HG03432 (cell line): ENCODE data around the gene IBTK.
"Not testable (repeated sequence)": the region's sequence is repeated elsewhere in the genome, so short reads cannot be mapped to it uniquely, and the experiment has no call there.

ENCODE experiments used
- ATAC-seq: cut with Tn5 transposase; IDR thresholded peaks from one replicate; pipeline ENCODE4 v1.9.1; 2021; ENCODE audit warnings: mild to moderate bottlenecking, moderate library complexity; ENCODE audit not compliant: unreplicated experiment

The IBTK gene

GRCh38 chr6:82182756-82183155, 64.8 kb downstream of the IBTK start:
- ATAC-seq = no peak

GRCh38 chr6:82179415-82179814, 68.1 kb downstream of the IBTK start:
- ATAC-seq = no peak

DNA sequence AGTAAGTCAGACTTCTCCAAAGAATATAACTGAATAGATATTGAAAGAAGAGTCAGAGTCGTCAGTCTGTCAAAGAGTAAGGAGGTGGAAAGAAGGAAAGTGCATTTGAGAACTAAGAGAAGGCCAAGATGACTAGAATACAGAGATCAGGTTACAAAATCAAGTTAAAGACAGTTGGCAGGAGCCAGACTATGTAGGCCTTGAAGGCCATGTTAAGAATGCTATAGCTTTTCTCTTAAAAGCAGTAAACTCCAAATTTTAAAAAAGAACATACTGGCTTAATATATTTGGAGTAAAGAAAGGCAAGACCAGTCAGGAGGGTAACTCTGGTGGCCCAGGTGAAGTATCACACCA, 68.8 kb downstream of the IBTK start:
- ATAC-seq = no peak

DNA sequence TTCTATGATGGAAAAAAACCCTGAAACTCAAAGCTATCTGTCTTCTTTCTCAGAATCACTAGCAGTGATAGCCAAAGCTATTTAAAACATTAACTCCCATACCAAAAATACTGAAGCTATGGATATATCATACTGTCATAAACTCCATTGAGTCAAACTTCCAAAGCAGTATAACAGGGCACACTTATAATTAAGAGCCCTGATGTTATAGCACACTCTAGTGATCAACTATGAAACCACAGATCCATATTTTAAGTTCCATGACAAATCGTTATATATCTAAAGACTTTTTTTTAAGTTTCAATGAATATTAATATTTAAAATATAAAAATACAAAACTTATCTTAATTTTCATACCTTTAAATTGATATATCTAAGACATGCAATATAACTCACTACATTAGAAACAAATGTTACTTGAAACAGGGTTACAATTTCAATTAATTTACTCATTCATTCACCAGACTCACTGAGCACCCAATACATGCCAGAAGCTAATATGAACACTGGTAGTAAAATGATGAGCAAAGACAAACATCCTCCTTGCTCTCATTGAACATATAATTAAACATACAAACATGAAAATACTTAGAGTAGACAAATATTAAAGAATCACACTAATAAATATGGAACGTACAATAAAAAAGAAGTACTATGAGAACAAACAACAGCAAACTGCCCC, 69.3 kb downstream of the IBTK start:
- no peak for ATAC-seq

DNA sequence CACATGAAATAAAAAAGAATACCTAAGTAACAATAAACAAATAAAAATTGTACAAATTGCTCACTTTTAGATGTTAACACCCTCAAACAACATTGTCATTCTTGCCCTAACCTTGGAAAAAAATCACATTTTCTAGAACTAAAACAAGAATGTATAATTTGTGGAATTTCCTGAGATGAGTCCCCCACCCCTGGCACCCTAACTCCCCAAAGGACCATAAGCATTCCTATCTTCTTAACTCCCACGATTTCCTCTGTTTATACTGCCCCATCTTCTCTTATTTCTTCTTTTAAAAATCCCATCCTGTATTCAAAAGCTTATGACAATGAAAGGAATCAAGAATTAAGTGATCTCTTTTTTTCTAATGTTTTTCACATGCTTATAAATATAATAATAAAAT, 70.9 kb downstream of the IBTK start:
- ATAC-seq = no peak

GRCh38 chr6:82172594-82172993, 75.0 kb downstream of the IBTK start:
- no peak for ATAC-seq

DNA sequence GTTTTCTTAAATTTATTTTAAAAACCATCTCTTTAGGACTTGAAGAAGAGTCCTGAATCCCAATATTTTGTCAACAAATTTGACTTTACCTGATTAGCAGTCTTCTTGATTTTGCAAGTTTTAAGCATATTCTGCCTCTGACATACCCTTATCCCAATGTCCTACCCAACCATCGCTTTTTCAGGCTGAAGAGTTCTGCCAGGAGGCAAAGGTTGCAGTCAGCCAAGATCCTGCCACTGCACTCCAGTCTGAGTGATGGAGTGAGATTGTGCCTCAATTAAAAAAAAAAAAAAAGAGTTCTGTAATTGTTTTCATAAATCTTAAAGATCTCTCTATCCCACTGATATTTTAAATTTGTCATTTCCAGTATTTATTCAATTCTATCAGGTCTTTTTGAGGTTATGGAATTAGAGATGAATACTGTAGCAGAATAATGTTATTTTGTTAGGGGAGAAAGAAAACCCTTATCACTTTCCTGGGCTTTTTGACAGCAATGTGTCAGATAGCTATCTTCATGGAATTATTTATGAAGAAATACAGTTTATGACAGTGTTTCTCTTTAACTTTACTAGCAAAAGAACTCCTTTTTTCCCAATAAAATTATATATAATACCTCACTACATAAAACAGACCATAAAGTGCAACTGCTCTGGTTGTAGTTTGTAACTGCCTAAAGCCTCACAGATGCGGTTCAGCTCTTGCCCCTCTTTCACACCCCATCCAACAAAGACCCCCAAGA, 78.2 kb downstream of the IBTK start:
- no peak for ATAC-seq

GRCh38 chr6:82166493-82166892, 81.1 kb downstream of the IBTK start:
- no peak for ATAC-seq

GRCh38 chr6:82160255-82160990, 87.1 kb downstream of the IBTK start:
- no peak for ATAC-seq

GRCh38 chr6:82152786-82153185, 94.8 kb downstream of the IBTK start:
- not testable (repeated sequence) for ATAC-seq

- ATAC-seq = not testable (repeated sequence)
These were observed 96.4 kb downstream of the IBTK start for GRCh38 chr6:82151147-82151546.

DNA sequence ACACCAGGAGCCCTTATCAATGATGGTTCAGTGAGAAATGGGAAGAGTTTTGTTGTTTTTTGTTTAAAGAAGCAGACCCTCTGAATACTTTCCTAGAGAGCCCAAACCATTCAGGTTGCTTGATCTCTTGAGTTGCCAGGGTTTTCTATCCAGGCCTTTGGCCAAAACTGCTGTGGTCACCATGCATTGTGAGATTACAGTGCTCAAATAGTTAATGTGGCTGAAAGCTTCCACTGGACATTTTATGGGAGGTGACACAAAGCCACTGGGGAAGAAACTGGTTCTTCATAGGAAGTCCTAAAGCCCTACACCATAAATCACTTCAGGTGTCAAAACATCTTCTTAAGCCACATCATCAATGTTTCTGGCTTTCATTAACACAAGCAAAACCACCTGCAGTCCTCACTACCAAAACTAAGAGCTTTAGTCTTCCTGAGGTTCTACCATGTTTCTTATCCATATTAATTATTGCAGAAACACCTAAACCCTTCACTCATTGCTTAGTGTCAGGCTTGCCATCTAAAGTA, 101.6 kb downstream of the IBTK start:
- ATAC-seq = no peak

DNA sequence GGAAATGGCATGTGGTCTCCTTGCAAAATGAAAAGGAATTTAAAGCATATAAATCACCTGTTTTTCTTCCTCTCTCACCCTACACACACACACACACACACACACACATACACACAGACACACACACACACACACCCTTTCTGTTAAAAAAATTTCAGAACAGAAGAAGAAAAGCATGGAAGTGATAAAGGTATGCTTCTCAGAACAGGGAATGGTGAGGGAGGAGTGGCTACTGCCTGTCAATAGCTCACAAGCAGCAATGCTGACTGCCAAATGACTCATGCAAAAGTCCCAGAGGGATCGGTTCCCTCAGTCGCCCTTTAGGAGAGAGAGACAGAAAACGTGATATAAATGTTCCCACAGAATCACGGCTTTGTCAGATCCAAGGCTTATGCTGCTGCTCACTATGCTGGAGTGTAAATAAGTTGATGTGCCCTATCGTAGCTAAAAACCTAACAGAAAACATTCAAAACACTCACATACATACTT, 102.6 kb downstream of the IBTK start:
- no peak for ATAC-seq

GRCh38 chr6:82144007-82144851, 103.3 kb downstream of the IBTK start:
- peak; percentile 90 for ATAC-seq

- no peak for ATAC-seq
These were observed 104.5 kb downstream of the IBTK start for GRCh38 chr6:82143041-82143481.

- ATAC-seq = no peak
These were observed 105.0 kb downstream of the IBTK start for GRCh38 chr6:82142524-82142923.

GRCh38 chr6:82138075-82138791, 109.3 kb downstream of the IBTK start:
- ATAC-seq = no peak

GRCh38 chr6:82131441-82131840, 116.1 kb downstream of the IBTK start:
- no peak for ATAC-seq

DNA sequence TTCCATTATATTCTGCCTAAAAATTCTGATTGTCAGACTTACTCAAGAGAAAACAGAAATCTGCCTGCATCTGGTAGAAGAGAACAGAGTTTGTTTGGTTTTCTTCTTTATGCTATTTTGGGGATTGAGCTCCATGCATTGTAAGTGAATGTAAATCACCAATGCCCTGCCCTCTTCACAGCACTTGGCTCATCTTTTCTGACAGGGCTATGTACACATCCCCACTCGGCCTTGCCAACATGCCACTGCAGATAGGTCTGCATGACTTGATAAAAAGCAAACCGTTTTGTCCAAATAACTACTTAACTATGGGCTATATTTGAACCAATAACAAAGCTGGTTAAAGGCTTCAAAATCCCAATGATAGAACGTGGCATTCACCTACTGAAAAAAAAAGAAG, 117.7 kb downstream of the IBTK start:
- no peak for ATAC-seq

DNA sequence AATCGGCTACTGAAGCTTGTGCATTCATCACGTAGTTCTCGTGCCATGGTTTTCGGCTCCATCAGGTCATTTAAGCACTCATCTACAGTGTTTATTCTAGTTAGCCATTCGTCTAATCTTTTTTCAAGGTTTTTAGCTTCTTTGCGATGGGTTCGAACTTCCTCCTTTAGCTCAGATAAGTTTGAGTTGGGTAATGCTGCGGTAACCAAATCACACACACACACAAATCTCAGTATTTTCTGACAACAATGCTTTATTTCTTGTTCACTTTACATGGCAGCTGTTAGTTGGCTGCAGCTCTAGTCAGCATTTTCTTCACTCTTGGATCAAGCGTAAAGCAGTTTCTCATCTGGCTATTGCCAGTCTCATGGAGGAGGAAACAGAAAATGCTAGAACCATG, 118.6 kb downstream of the IBTK start:
- not testable (repeated sequence) for ATAC-seq
